Astrocyte (in vitro differentiated cells and primary cell): ENCODE measurements around the gene DGCR2. TPM values are rescaled to one million over a fixed set of nuclear protein-coding genes. Genes with fewer than 3 reads are reported as not detected.

Experiments
- DNase-seq: peaks from one replicate; pipeline ENCODE4 v3.0.0-alpha.2; 2010; ENCODE audit warnings: low read depth
- FAIRE-seq: peaks from 2 replicates; lab custom pipeline; 2011; peaks lifted over from hg19 to GRCh38; lab: Jason Lieb, UNC
- H2AFZ ChIP-seq: 2 replicates; pipeline ENCODE4 v1.6.0; 2012; ENCODE audit warnings: low read depth, low read length, inconsistent platforms
- H3K27ac ChIP-seq: 2 replicates; pipeline ENCODE4 v1.5.1; 2011; ENCODE audit warnings: low read depth, low read length, inconsistent platforms
- H3K27me3 ChIP-seq: 2 replicates; pipeline ENCODE4 v1.6.0; 2011; ENCODE audit warnings: low read length, inconsistent platforms; ENCODE audit not compliant: insufficient read depth
- H3K36me3 ChIP-seq: 2 replicates; pipeline ENCODE4 v1.5.1; 2011; ENCODE audit warnings: low read length, inconsistent platforms; ENCODE audit not compliant: insufficient read depth
- H3K4me1 ChIP-seq: 2 replicates; pipeline ENCODE4 v1.5.1; 2011; ENCODE audit warnings: low read length, inconsistent platforms; ENCODE audit not compliant: insufficient read depth
- H3K4me2 ChIP-seq: 2 replicates; pipeline ENCODE4 v1.6.0; 2012; ENCODE audit warnings: low read length, inconsistent platforms
- H3K4me3 ChIP-seq: 2 replicates; pipeline ENCODE4 v1.5.1; 2011; ENCODE audit warnings: low read depth, mild to moderate bottlenecking, low read length, inconsistent platforms; ENCODE audit not compliant: insufficient read depth
- H3K79me2 ChIP-seq: 2 replicates; pipeline ENCODE4 v1.6.0; 2012; ENCODE audit warnings: mild to moderate bottlenecking, low read length, inconsistent platforms; ENCODE audit not compliant: insufficient read depth
- H3K9ac ChIP-seq: 2 replicates; pipeline ENCODE4 v1.6.0; 2012; ENCODE audit warnings: mild to moderate bottlenecking, low read length, inconsistent platforms
- H3K9me3 ChIP-seq: 2 replicates; pipeline ENCODE4 v1.5.1; 2012; ENCODE audit warnings: low read depth, mild to moderate bottlenecking, low read length, inconsistent platforms; ENCODE audit not compliant: insufficient read depth
- H4K20me1 ChIP-seq: 2 replicates; pipeline ENCODE4 v1.6.0; 2012; ENCODE audit warnings: low read length, inconsistent platforms; ENCODE audit not compliant: insufficient read depth
- H3K27ac Mint-ChIP-seq: one replicate; pipeline ENCODE4 v1.8.0; 2021; ENCODE audit warnings: mild to moderate bottlenecking, mixed read lengths; ENCODE audit not compliant: unreplicated experiment
- H3K27me3 Mint-ChIP-seq: one replicate; pipeline ENCODE4 v1.8.0; 2021; ENCODE audit warnings: low read depth, mixed read lengths; ENCODE audit not compliant: unreplicated experiment
- H3K36me3 Mint-ChIP-seq: one replicate; pipeline ENCODE4 v1.8.0; 2021; ENCODE audit warnings: low read depth, mixed read lengths; ENCODE audit not compliant: unreplicated experiment
- H3K4me1 Mint-ChIP-seq: one replicate; pipeline ENCODE4 v1.8.0; 2021; ENCODE audit warnings: low read depth, mixed read lengths; ENCODE audit not compliant: unreplicated experiment
- H3K4me3 Mint-ChIP-seq: one replicate; pipeline ENCODE4 v1.8.0; 2021; ENCODE audit warnings: mild to moderate bottlenecking, moderate library complexity, mixed read lengths; ENCODE audit not compliant: unreplicated experiment
- H3K9me3 Mint-ChIP-seq: one replicate; pipeline ENCODE4 v1.8.0; 2021; ENCODE audit warnings: mild to moderate bottlenecking, mixed read lengths; ENCODE audit not compliant: unreplicated experiment
- EZH2 ChIP-seq: IDR thresholded peaks from 2 replicates; pipeline ENCODE4 v1.6.1; 2012; ENCODE audit warnings: mild to moderate bottlenecking, low read length, inconsistent platforms; ENCODE audit not compliant: insufficient read depth
- total RNA-seq: library from RNA; stranded (reverse); gene quantifications from 2 replicates; pipeline ENCODE4 v1.2.1, GENCODE V29; 2021
- TF ChIP-seq, protein P1 (sequence below): IDR thresholded peaks from 2 replicates; pipeline ENCODE4 v1.5.1; 2011; ENCODE audit warnings: low read depth, mild to moderate bottlenecking, inconsistent platforms, low read length, moderate library complexity; ENCODE audit not compliant: insufficient read depth

Gene DGCR2
- total RNA-seq, 1 donor from 2014 or later: 49.4 TPM

DNA sequence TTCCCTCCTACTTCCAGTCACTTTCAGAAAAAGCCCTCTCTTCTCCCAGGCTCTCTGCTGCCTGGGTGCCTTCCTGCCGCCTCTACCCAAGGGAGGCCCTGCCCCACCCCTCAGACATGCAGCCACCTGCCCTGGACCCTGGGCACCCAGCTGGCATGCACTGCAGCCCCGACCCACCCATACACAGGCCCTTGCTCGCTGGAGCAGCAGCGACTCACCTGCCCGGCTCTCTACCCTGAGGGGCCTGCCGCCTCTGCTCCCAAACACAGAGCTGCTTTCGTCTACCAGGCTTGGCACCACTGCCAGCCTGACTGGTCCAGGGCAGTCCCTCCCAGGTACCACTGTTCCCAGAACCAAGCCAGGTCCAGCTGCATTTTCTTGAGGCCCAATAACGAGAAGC lies 7.7 kb upstream of the DGCR2 start:
- Mint-ChIP-seq H3K27me3 (peaks cover 27% of the 10 kb centered on the region), H3K4me1 (no peaks in the 10 kb centered on the region), H3K27ac (no peak overlapping the region), H3K9me3 (no peaks in the 10 kb centered on the region), H3K4me3 (no peak overlapping the region), H3K36me3 (peaks cover 16% of the 10 kb centered on the region)
- peaks cover 8% of the 10 kb centered on the region for H3K36me3 ChIP-seq
- no peak for FAIRE-seq
- no peak overlapping the region for H3K4me3 ChIP-seq
- H2AFZ ChIP-seq: no peak overlapping the region
- H4K20me1 ChIP-seq: peaks cover 3% of the 10 kb centered on the region
- no peak overlapping the region for H3K4me2 ChIP-seq
- DNase-seq: no peak
- TF ChIP-seq, protein P1, sequence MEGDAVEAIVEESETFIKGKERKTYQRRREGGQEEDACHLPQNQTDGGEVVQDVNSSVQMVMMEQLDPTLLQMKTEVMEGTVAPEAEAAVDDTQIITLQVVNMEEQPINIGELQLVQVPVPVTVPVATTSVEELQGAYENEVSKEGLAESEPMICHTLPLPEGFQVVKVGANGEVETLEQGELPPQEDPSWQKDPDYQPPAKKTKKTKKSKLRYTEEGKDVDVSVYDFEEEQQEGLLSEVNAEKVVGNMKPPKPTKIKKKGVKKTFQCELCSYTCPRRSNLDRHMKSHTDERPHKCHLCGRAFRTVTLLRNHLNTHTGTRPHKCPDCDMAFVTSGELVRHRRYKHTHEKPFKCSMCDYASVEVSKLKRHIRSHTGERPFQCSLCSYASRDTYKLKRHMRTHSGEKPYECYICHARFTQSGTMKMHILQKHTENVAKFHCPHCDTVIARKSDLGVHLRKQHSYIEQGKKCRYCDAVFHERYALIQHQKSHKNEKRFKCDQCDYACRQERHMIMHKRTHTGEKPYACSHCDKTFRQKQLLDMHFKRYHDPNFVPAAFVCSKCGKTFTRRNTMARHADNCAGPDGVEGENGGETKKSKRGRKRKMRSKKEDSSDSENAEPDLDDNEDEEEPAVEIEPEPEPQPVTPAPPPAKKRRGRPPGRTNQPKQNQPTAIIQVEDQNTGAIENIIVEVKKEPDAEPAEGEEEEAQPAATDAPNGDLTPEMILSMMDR: no peak
- TF ChIP-seq EZH2: no peak
- no peak overlapping the region for H3K27ac ChIP-seq
- H3K9ac ChIP-seq: no peak overlapping the region
- H3K4me1 ChIP-seq: no peaks in the 10 kb centered on the region
- no peaks in the 10 kb centered on the region for H3K79me2 ChIP-seq
- H3K9me3 ChIP-seq: no peaks in the 10 kb centered on the region
- H3K27me3 ChIP-seq: no peaks in the 10 kb centered on the region

GRCh38 chr22:19128946-19129727 lies 6.9 kb upstream of the DGCR2 start:
- Histone ChIP-seq H3K27me3 (no peaks in the 10 kb centered on the region), H3K36me3 (peaks cover 6% of the 10 kb centered on the region), H3K4me3 (no peak overlapping the region), H2AFZ (no peak overlapping the region), H3K4me1 (no peaks in the 10 kb centered on the region), H3K9ac (no peak overlapping the region), H3K4me2 (no peak overlapping the region), H4K20me1 (peaks cover 3% of the 10 kb centered on the region), H3K27ac (no peak overlapping the region), H3K79me2 (no peaks in the 10 kb centered on the region), H3K9me3 (no peaks in the 10 kb centered on the region)
- no peak overlapping the region for H3K4me3 Mint-ChIP-seq
- no peak overlapping the region for H3K27ac Mint-ChIP-seq
- H3K4me1 Mint-ChIP-seq: no peaks in the 10 kb centered on the region
- DNase-seq (no peak), FAIRE-seq (no peak)
- no peak for TF ChIP-seq EZH2
- TF ChIP-seq, protein P1: no peak
- H3K36me3 Mint-ChIP-seq: peaks cover 16% of the 10 kb centered on the region
- H3K9me3 Mint-ChIP-seq: no peaks in the 10 kb centered on the region
- peaks cover 28% of the 10 kb centered on the region for H3K27me3 Mint-ChIP-seq

- no peaks in the 10 kb centered on the region for H3K9me3 Mint-ChIP-seq
- H3K36me3 Mint-ChIP-seq: peaks cover 16% of the 10 kb centered on the region
- Histone ChIP-seq H3K27me3 (no peaks in the 10 kb centered on the region), H4K20me1 (peaks cover 3% of the 10 kb centered on the region), H3K4me3 (no peak overlapping the region), H3K36me3 (no peaks in the 10 kb centered on the region), H3K4me2 (no peak overlapping the region), H3K79me2 (no peaks in the 10 kb centered on the region), H3K9ac (no peak overlapping the region), H2AFZ (no peak overlapping the region), H3K27ac (no peak overlapping the region), H3K4me1 (no peaks in the 10 kb centered on the region), H3K9me3 (no peaks in the 10 kb centered on the region)
- FAIRE-seq: no peak
- H3K27me3 Mint-ChIP-seq: peaks cover 30% of the 10 kb centered on the region
- no peak for DNase-seq
- TF ChIP-seq, protein P1: no peak
- TF ChIP-seq EZH2: no peak
- H3K27ac Mint-ChIP-seq: no peak overlapping the region
- H3K4me3 Mint-ChIP-seq: no peak overlapping the region
- H3K4me1 Mint-ChIP-seq: no peaks in the 10 kb centered on the region
Measured at GRCh38 chr22:19128009-19128401, 5.8 kb upstream of the DGCR2 start.
